H1 (cell line): ENCODE results near the gene TRMT44. TPM values are rescaled to one million over a fixed set of nuclear protein-coding genes. Genes with fewer than 3 reads are reported as not detected.

Source experiments
- ATF2 ChIP-seq: IDR thresholded peaks from 2 replicates; pipeline ENCODE4 v1.6.1; 2012; ENCODE audit warnings: low read length, inconsistent platforms
- CHD7 ChIP-seq: fragments of 300-600 bp; sonication (generic); IDR thresholded peaks from 2 replicates; pipeline ENCODE4 v1.7.1; 2012; ENCODE audit warnings: low read length, moderate library complexity, mild to moderate bottlenecking, inconsistent platforms; ENCODE audit not compliant: insufficient replicate concordance
- EZH2 ChIP-seq: fragments of 200-600 bp; sonication (generic); IDR thresholded peaks from 2 replicates; pipeline ENCODE4 v1.7.1; 2012; ENCODE audit warnings: low read depth, mild to moderate bottlenecking, moderate library complexity, low read length, inconsistent platforms; ENCODE audit not compliant: severe bottlenecking
- GABPA ChIP-seq: IDR thresholded peaks from 2 replicates; pipeline ENCODE4 v1.6.1; 2011; ENCODE audit warnings: mild to moderate bottlenecking, low read length, moderate library complexity, borderline replicate concordance; ENCODE audit not compliant: insufficient read depth
- MAX ChIP-seq: IDR thresholded peaks from 2 replicates; pipeline ENCODE4 v1.6.1; 2012; ENCODE audit warnings: inconsistent platforms
- POLR2A ChIP-seq, 2 experiments: IDR thresholded peaks; 1 replicate in 1 of 2; 2 replicates in 1 of 2; pipeline ENCODE4 v1.6.1; 2011; ENCODE audit warnings: low read depth in 2 of 2, low read length in 2 of 2, mild to moderate bottlenecking in 2 of 2; ENCODE audit errors: control extremely low read depth in 1 of 2
- RAD21 ChIP-seq, 2 experiments: IDR thresholded peaks in 1 of 2; conservative IDR thresholded peaks in 1 of 2; 2 replicates each; pipeline ENCODE4 v1.6.1; 2011; ENCODE audit warnings: low read depth in 2 of 2, low read length in 2 of 2, improper control_type of control experiment in 1 of 2, inconsistent platforms in 1 of 2, mild to moderate bottlenecking in 1 of 2, moderate library complexity in 1 of 2
- TCF12 ChIP-seq: IDR thresholded peaks from 2 replicates; pipeline ENCODE4 v1.6.1; 2011; ENCODE audit warnings: low read depth, mild to moderate bottlenecking, low read length
- polyA plus RNA-seq, 7 experiments: library from polyadenylated mRNA; depleted of rRNA in 3 of 7; stranded (reverse) in 5 of 7; unstranded in 2 of 7; fragments of >200 nt in 5 of 7; fragments of 200-250 nt in 2 of 7; gene quantifications; 1 replicate in 5 of 7; 2 replicates in 1 of 7; 4 replicates in 1 of 7; pipeline versions ENCODE4 v1.2.1 to v1.2.3, GENCODE V29; 2011 to 2013; ENCODE audit warnings: missing spikeins in 2 of 7, mixed read lengths in 2 of 7
- total RNA-seq: library from RNA; stranded (reverse); fragmentation: NEBNext Ultra II Directional; extraction: Animal tissue kit (Norgen Biotek cat#: 25700); gene quantifications from 2 replicates; pipeline ENCODE4 v1.2.1, GENCODE V29; 2021

Gene TRMT44
- total and polyA plus RNA-seq, 2 of the 8 experiments (the other 6 are each of a cell fraction or from before 2014, with no cell fraction given) = 8.6 to 23.9 TPM

GRCh38 chr4:8471211-8471875 is 30.8 kb downstream of the TRMT44 start (continued):
- TF ChIP-seq CHD7 (no peak), RAD21 (IDR thresholded peaks at IDR 0.05 in 1 of 2, conservative IDR thresholded peaks at IDR 0.05 in 1 of 2; ENCODE audit: low read depth in 2 of 2, low read length in 2 of 2) (no peak), GABPA (no peak), ATF2 (no peak), EZH2 (no peak), POLR2A (IDR thresholded peaks at IDR 0.05; ENCODE audit: control extremely low read depth in 1 of 2, low read depth in 2 of 2, low read length in 2 of 2) (no peak), MAX (no peak), TCF12 (no peak)
